GM18526 (cell line): ENCODE results near the gene NCOR1.

Source experiments
- POLR2A ChIP-seq: IDR thresholded peaks from 3 replicates; pipeline ENCODE4 v1.6.1; 2011; ENCODE audit not compliant: insufficient read length; ENCODE audit errors: extremely low read depth

Gene NCOR1

GRCh38 chr17:16007439-16007838 is 207.9 kb downstream of the NCOR1 start:
- no peak for TF ChIP-seq POLR2A

- TF ChIP-seq POLR2A, result no peak
Observed at GRCh38 chr17:16005636-16006035, 209.7 kb downstream of the NCOR1 start.

- no peak for TF ChIP-seq POLR2A
Observed at GRCh38 chr17:16003841-16004240, 211.5 kb downstream of the NCOR1 start.

GRCh38 chr17:16002708-16003260 is 212.6 kb downstream of the NCOR1 start:
- no peak for TF ChIP-seq POLR2A

GRCh38 chr17:16001226-16001897 is 214.0 kb downstream of the NCOR1 start:
- TF ChIP-seq POLR2A, result no peak

GRCh38 chr17:15999974-16000827 is 215.1 kb downstream of the NCOR1 start:
- TF ChIP-seq POLR2A, result no peak

GRCh38 chr17:15999141-15999973 is 216.0 kb downstream of the NCOR1 start, which contains the start of the genes TTC19 and ZSWIM7:
TTC19 (plus strand) TSS chr17:15999824; CDS start chr17:15999849, 25 bp downstream.
ZSWIM7 (minus strand) TSS chr17:15999704; CDS start chr17:15999594, 110 bp downstream.
- TF ChIP-seq POLR2A, result peak; percentile 97

GRCh38 chr17:15998031-15998562 is 217.2 kb downstream of the NCOR1 start:
- TF ChIP-seq POLR2A, result no peak

- no peak for TF ChIP-seq POLR2A
Observed at GRCh38 chr17:15996322-15996721, 219.0 kb downstream of the NCOR1 start.

GRCh38 chr17:15981646-15982580 is 233.4 kb downstream of the NCOR1 start:
- no peak for TF ChIP-seq POLR2A

GRCh38 chr17:15981208-15981607 is 234.1 kb downstream of the NCOR1 start:
- TF ChIP-seq POLR2A, result no peak
